Bronchial epithelial cell (primary cell): ENCODE measurements around the gene NDUFV1. TPM values are rescaled to one million over a fixed set of nuclear protein-coding genes. Genes with fewer than 3 reads are reported as not detected.
"Not testable (repeated sequence)": the region's sequence is repeated elsewhere in the genome, so short reads cannot be mapped to it uniquely, and the experiment has no call there.

Experiments used
- DNase-seq: peaks from one replicate; pipeline ENCODE4 v3.0.0-alpha.2; 2010; ENCODE audit warnings: low read depth
- FAIRE-seq: peaks from 2 replicates; lab custom pipeline; 2011; peaks lifted over from hg19 to GRCh38; lab: Jason Lieb, UNC
- H3K27me3 ChIP-seq: 2 replicates; pipeline ENCODE4 v1.5.1; 2011; ENCODE audit warnings: low read length; ENCODE audit not compliant: control insufficient read depth, insufficient read depth
- H3K36me3 ChIP-seq: 2 replicates; pipeline ENCODE4 v1.5.1; 2011; ENCODE audit warnings: low read length; ENCODE audit not compliant: control insufficient read depth, insufficient read depth
- H3K4me3 ChIP-seq: 2 replicates; pipeline ENCODE4 v1.5.1; 2011; ENCODE audit warnings: mild to moderate bottlenecking, low read depth, low read length, control low read depth
- total RNA-seq: library from RNA; depleted of rRNA; stranded (reverse); fragments of >200 nt; gene quantifications from 2 replicates; pipeline ENCODE4 v1.2.1, GENCODE V29; 2014
- TF ChIP-seq, protein P1 (sequence below): IDR thresholded peaks from 2 replicates; pipeline ENCODE4 v1.5.1; 2011; ENCODE audit warnings: mild to moderate bottlenecking, moderate library complexity, low read length, control low read depth, inconsistent platforms; ENCODE audit not compliant: insufficient read depth, severe bottlenecking

Gene NDUFV1
- total RNA-seq, 1 donor from 2014 or later, result 252 TPM

DNA sequence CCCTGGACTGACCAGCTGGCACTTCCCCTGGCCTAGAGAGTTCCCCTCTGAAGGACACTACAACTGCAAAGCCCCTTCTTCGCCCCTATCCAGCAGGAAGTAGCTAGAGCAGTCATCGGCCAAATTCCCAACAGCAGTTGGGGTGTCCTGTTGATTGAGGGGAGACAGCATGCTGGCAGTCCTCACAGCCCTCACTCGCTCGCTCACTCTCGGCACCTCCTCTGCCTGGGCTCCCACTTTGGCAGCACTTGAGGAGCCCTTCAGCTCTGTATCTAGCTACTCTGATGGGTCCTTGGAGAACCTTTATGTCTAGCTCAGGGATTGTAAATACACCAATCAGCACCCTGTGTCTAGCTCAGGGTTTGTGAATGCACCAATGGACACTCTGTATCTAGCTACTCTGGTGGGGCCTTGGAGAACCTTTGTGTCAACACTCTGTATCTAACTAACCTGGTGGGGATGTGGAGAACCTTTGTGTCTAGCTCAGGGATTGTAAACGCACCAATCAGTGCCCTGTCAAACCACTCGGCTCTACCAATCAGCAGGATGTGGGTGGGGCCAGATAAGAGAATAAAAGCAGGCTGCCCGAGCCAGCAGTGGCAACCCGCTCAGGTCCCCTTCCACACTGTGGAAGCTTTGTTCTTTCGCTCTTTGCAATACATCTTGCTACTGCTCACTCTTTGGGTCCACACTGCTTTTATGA lies 19.5 kb downstream of the NDUFV1 start:
- not testable (repeated sequence) for H3K27me3 ChIP-seq, DNase-seq, FAIRE-seq, H3K36me3 ChIP-seq, H3K4me3 ChIP-seq

DNA sequence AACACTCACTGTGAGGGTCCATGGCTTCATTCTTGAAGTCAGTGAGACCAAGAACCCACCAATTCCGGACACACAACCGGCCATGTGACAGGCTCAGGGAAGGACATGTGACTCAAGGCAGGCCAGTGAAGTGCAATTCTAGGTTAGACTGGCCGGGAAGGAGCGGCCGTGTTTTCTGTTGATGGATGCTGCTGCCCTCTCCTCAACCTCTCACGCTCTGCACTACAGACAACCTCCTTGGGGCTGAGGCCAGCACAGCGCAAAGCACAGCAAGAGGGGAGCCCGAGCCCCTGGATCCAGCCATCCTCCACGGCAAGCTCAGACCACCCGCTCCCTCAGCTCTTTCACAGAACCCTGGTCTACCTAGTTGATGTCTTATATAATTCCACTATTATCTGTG lies 20.2 kb downstream of the NDUFV1 start:
- DNase-seq (no peak), FAIRE-seq (no peak)
- TF ChIP-seq, protein P1, sequence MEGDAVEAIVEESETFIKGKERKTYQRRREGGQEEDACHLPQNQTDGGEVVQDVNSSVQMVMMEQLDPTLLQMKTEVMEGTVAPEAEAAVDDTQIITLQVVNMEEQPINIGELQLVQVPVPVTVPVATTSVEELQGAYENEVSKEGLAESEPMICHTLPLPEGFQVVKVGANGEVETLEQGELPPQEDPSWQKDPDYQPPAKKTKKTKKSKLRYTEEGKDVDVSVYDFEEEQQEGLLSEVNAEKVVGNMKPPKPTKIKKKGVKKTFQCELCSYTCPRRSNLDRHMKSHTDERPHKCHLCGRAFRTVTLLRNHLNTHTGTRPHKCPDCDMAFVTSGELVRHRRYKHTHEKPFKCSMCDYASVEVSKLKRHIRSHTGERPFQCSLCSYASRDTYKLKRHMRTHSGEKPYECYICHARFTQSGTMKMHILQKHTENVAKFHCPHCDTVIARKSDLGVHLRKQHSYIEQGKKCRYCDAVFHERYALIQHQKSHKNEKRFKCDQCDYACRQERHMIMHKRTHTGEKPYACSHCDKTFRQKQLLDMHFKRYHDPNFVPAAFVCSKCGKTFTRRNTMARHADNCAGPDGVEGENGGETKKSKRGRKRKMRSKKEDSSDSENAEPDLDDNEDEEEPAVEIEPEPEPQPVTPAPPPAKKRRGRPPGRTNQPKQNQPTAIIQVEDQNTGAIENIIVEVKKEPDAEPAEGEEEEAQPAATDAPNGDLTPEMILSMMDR, result no peak
- no peak overlapping the region for H3K4me3 ChIP-seq
- no peaks in the 10 kb centered on the region for H3K36me3 ChIP-seq
- H3K27me3 ChIP-seq, result no peaks in the 10 kb centered on the region

DNA sequence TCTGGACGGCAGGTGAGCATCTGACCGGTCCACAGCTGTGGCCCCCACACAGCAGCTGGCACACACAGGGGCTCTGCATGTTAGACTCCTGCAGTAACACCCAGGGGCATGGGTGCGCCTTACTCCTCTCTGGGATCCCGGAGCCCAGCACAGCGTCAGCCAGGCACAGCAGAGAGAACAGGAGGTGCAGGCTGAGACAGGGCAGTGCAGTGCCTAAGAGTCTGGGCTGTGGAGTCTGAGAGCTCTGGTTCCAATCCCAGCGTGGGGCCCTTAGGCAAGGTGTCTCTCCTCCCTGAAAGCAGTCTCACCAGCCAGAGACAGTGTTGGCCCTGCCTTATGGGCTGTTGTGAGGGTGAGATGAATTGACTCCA lies 20.7 kb downstream of the NDUFV1 start:
- Histone ChIP-seq H3K27me3 (no peaks in the 10 kb centered on the region), H3K4me3 (no peak overlapping the region), H3K36me3 (no peaks in the 10 kb centered on the region)
- TF ChIP-seq, protein P1, result no peak
- DNase-seq (no peak), FAIRE-seq (no peak)

DNA sequence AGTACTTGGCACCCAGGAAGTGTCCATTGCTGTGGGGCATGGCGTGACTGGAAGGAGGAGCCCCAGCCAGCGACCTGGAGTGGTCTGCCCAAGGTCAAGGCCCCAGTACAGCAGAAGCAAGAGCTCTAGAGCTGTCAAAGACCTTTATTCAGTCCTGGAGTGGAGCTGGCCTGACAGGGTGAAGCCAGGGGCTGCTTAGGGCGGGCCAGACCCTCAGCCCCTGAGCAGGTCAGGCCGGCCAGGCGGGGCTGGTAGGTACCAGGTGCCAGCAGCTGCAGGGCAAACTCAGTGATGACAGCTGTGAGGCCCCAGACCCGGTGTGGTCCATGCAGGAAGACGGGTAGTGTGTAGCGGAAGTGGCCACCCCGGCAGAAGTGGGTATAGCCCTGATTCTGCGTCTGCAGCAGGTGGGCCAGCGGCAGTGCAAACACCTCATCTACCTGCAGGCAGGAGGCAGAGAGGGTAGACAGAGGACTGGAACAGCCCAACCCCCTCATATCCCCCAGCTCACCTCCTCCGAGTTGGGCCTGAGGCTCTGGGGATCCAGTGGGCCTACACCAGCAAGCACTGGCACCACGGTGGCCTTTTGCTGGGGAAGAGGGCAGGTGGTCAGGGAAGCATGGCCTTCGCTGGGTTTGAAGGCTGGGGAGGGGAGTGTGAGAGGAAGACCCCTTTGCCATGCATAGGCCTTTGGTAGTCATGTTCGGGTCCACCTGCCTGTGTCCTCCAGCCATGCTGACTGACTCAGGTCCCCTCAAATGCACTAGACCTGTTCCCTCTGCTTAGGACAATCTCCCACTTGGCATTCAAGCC lies 21.3 kb downstream of the NDUFV1 start:
- no peaks in the 10 kb centered on the region for H3K27me3 ChIP-seq
- FAIRE-seq, result no peak
- TF ChIP-seq, protein P1, result no peak
- DNase-seq, result no peak
- H3K4me3 ChIP-seq, result no peak overlapping the region
- no peaks in the 10 kb centered on the region for H3K36me3 ChIP-seq

DNA sequence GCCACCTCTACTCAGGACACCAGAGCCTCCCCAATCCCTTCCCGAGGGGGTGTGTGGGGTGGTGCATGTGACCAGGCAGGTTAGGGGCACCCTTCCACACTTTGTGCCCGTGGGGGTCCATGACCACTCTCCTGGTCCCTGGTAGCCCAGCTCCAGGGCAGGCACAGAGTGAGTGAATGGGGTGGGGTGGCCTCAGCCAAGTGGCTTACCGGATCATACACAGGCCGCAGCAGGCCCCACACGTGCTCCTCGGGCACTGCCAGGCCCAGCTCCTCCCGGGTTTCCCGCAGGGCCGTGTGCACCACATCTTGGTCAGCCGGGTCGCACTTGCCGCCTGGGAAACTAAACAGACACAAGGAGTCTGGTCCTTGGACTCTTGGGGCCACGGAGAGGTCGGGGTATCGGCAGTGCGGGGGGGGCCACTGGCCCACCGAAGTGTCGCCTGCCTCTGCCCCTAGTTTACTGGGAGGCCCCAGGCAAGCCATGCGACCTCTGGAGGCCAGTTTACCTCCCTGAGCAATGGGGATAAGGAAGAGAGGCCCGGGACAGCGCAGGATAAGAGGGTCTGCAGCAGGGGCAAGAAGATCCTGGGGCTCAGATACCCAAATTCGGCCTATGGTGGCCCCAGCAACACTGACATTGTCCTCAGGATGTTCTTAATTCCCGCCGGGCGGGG lies 22.1 kb downstream of the NDUFV1 start:
- Histone ChIP-seq H3K27me3 (no peaks in the 10 kb centered on the region), H3K4me3 (peak overlapping the region; percentile 59), H3K36me3 (no peaks in the 10 kb centered on the region)
- no peak for FAIRE-seq
- DNase-seq, result no peak
- TF ChIP-seq, protein P1, result no peak
